ENCODE measurements around the gene TCAF1.
"Not testable (repeated sequence)": the region's sequence is repeated elsewhere in the genome, so short reads cannot be mapped to it uniquely, and the experiment has no call there.

TCAF1 gene

DNA sequence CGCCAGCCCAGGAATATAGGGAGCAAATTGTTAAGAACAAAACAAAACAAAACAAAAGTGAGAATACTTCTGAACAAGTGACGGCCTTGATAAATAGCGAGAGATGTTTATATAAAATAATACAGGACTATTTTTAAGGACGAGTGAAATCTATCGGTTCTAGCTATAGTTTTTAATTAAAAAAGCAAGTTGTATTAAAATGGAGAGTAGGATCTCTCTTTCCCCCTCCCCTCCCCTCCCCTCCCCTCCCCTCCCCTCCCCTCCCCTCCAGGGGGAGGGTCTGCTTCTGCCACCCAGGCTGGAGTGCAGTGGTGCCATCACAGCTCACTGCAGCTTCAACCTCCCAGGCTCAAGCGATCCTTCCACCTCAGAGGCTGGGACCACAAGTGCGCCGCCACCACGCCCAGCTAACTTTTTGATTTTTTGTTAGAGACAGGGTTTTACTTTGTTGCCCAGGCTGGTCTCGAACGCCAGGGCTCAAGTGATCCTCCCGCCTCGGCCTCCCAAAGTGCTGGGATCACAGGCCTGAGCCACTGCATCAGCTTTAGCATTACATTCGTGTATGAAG, 440 bp upstream of the TCAF1 start:
- no peak for DNase-seq (ENCODE audit: low read depth in 1 of 2, low spot score in 1 of 2)

DNA sequence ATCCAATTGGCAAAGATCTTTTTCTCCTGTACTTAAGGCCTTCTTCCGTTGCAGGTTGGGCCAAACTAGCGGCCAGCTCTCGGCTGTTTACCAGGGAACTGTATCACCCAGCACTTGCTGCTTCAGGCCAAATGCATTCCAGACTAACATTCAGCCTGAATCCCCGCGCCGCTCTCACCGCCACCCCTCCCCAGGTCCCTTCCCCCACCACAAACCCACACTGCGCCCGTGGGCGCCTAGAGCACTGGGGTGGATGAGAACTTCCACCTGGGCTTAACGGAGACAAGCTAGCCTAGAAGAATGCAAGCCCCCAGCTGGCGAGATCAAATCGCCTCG, 676 bp downstream of the TCAF1 start:
- no peak for DNase-seq (ENCODE audit: low read depth in 1 of 2, low spot score in 1 of 2)

DNA sequence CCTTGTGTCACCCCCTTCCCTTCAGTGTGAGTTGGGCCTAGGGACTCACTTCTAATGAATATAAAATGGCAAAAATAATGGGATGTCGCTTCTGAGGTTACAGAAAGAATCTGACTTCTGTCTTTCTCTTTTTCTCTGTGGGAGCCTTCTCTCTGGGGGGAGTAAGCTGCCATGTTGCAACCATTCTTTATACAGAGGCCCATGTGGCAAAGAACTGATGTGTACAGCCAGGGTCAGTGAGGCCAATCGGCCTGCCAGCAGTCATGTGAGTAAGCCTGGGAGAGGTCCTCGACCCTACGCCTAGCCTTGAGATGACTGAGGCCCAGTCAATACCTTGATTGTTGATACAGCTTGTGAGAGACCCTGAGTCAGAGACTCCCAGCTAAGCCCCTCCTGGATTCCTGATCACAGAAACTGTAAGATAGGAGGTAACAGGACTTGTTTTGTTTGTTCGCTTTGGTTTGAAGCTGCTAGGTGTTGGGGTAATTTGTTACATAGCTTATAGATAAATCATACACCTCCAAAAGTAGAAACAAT, 1.7 kb downstream of the TCAF1 start:
- DNase-seq (ENCODE audit: low read depth in 1 of 2, low spot score in 1 of 2), result no peak

DNA sequence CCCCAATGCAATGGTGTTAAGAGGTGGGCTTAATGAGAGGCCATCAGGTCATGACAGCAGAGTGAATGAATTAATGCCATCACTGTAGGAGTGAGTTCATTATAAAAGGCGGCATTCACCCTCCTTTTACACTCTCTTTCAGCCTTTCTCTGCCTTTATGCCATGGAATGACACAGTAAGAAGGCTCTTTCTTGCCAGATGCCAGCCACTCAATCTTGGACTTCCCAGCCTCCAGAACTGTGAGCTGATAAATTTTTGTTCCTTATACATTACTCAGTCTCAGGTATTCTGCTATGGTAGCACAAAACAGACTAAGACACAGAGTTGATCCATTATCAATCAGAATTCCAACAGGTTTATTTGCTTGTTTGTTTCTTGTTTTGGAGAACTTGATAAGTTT, 3.2 kb downstream of the TCAF1 start:
- no peak for DNase-seq (ENCODE audit: low read depth in 1 of 2, low spot score in 1 of 2)

DNA sequence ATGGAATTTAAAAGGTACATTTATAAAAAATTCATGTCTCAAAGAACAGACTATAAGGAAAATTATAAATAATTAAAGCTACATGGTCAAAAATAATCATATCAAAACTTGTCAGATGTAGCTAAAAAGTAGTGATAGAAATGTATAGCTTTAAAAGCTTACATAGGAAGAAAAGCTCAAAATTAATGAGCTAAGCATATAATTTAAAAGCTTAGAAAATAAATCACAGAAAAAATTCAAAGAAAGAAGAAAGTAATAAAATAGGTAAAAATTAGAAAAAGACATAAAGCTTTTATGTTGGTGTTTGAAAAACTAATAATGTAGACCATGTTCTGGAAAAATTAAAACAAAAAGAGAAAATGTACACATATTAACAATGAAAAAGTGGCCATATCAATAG, 5.3 kb downstream of the TCAF1 start:
- no peak for DNase-seq (ENCODE audit: low read depth in 1 of 2, low spot score in 1 of 2)

DNA sequence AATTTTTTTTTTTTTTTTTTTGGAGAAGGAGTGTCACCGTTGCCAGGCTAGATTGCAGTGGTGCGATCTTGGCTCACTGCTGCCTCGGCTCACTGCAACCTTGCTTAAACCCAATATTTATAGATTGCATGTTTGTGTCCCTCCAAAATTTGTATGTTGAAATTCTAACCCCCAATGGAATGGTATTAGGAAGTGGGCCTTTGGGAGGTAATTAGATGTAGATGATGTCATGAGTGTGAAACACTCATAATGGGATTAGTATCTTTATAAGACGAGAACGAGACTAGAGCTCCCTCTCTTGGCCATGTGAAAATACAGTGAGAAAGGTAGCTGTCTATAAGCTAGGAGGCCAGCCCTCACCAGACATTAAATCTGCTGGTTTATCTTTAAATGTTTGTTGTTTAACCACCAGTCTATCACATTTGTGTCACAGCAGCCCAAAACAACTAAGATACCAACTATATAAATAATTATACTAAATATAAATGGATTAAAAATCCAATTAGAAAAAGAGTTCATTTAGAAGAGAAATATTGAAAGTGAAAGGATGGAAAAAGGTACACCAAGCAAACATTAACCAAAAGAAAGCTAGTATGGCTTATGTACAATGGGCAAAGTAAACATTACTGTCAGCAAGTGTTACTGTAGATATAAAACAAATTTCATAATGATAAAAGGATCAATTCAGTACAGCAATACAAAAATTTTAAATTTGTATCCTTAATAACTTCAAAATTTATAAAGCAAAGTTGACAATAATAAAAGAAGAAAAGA, 9.3 kb downstream of the TCAF1 start:
- no peak for DNase-seq (ENCODE audit: low read depth in 1 of 2, low spot score in 1 of 2)

DNA sequence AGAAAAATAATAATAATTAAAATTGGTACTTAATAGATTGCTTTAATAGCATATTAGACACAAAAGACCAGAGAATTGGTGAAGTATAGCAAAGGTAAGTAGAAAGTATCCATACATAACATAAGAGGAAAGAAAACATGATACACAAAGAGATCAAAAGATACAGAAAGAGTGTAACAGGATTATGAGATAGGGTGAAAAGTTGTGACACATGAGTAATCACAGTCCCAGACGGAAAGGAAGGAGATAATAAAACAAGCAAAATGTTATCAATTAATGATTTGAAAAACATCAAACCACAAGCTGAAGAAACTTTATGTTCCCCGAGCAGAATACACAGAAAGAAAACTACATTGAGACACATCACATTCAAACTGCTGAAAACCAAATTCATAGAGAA, 10.5 kb downstream of the TCAF1 start:
- DNase-seq (ENCODE audit: low read depth in 1 of 2, low spot score in 1 of 2), result no peak

DNA sequence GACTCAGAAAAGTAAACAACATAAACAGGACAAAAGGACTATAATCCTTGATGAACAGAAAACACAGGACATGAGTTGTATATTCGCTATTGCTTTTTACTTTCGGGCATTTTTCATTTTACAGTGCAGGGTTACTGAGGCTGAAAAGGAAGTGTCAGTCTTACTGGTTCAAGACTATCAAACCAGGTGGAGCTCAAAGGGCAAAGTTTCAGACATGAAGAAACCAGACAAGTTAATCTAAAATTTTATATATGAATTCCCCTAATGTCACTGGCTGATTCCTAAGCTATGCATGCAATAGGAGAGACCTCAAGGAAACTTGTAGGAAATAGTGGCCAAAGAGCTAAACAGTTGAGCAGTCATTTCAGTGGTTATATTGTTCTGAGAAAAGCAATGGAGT, 11.4 kb downstream of the TCAF1 start:
- DNase-seq (ENCODE audit: low read depth in 1 of 2, low spot score in 1 of 2), result no peak

DNA sequence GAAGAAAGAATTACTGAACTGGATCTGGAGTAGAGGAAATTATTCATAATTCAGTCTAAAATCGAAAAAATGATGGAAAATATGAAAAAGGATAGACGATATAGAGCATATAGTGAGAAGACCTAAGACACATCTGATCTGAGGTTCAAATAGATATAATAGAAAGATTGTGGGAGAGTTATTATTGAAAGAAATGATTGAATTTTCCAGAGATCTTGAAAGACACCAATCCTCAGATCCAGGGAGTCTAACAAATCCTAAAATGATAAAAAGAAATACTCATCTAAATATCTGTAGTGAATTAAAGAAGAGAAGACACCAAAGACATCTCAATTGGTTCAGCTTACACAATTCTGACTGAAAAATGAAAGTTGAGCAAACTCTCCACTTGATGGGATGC, 12.9 kb downstream of the TCAF1 start:
- DNase-seq (ENCODE audit: low read depth in 1 of 2, low spot score in 1 of 2), result no peak

DNA sequence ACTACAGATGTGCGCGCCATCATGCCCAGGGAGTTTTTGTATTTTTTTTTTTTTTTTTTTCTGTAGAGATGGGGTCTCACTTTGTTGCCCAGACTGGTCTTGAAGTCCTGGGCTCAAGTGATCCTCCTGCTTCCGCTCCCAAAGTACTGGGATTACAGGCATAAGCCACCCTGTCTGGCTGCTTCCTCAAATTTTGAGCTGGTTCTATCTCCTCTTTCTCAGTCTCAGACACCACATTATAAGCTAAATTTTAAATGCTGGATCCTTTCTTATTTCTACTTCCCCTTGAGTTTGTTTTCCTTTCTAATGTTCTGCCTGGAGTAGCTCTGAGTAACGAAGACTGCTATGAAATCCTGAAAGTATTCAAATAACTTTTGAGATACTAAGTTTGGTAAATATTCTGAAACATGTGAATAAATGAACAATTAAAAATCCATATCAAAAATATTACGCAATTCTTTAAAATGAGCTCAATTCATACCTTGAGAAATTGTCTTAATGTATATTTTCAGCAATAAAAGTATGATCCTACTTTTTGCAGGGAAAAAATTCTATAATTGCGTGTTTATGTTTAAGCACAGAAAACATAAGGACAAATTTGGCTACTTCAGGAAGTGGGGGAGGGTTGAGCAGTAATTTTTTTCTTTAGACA, 15.0 kb downstream of the TCAF1 start:
- no peak for DNase-seq (ENCODE audit: low read depth in 1 of 2, low spot score in 1 of 2)

DNA sequence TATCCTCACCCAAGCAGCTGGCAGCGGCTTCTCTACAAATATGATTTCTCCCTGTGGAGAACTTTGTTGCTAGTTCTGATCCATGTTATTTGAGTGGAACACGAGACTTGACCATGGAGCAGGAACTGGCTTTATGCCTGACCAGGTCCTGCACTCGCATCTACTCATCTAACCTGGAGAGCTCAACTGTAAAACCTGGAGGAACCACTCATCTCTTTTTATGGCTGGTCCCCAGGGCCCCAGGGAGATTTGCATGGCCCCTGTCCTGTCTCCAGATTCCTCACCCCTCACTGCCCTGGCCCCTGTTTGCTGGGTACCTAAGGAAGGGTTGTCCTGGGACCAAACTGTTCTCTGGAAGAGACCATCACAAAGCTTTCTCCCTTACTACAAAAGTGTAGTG, 16.0 kb downstream of the TCAF1 start:
- no peak for DNase-seq (ENCODE audit: low read depth in 1 of 2, low spot score in 1 of 2)

DNA sequence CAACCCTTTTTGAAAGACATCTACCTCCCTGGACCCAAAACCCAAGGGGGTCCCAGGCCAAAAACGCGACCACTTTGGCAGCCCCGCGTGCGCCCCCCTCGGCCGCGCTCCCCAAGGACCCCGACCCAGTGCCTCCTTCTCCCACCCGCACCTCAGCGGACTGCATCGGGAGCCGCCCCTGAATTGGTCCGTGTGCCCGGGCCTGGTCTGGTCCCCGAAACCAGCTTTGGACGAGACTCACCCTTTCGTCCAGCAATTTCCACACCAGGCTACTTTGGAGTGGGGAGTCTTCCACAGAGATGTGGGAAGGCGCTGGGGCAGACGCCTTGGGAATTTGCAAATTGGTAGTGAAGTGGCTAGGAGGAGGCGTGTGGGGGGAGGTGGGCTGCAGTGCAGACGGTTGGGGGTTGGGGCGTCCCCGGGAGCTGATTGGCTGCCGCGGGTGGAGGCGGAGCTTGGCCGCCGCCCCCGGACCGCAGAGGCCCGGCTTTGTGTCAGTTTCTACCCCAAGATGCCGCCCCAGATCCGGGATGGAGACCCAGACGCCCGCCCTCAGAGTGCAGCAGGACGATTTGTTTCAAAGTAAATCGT, 16.9 kb downstream of the TCAF1 start:
- no peak for DNase-seq (ENCODE audit: low read depth in 1 of 2, low spot score in 1 of 2)

DNA sequence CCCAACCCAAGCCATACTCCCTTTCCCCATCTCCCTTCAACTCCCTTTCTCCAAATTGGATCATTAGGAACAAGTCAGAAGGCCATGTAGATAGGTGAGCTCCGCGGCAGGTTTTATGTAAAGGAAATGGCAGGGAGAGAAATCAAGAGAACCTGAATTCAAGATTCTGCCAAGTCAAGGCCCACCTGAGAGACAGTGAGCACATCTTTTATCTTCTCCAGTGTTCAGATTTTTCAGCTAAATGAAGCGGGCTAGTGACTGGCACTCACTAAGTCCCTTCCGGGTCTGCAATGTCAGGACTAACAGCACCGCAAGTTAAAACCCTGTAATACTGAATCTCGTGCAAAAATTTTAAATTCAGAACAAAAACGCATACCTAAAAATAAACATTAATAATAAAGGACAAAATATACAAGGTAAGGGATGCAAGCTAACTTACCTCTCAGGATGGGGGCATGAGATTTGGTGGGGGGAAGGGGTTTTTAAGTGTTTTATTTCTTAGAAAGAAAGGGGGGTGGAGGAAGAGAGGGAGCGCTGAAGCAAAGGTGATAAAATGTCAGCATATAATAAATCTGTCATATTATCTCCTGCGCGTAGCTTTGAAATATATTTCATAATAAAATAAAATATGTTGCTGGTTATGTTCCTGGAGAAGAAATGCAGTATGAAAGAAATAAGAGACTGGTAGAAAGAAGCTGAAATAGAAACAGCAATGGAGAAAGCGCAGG, 17.6 kb downstream of the TCAF1 start:
- no peak for DNase-seq (ENCODE audit: low read depth in 1 of 2, low spot score in 1 of 2)

DNA sequence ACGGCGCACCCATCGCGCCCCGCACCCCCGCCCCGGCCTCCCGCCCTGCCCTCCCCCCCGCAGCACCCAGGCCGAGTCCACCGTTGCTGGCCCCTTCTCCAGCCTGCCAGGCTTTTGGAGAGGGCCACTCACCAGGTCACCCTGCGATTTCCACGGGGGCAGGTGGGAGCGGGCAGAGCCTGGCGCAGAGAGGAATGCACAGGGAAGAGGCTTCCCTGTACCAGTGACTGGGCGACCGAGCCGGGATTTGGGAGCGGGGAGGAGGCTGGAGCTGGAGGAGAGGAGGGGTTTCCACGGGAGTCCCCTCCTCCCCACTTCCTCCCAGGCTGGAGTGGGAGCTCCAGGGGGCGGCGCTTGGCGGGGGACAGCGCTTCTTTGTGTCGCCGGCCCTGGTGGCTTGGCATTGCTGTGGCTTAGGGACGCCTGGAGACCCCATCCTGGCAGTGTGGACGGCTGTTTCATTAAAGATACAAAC, 19.3 kb downstream of the TCAF1 start:
- DNase-seq (ENCODE audit: low read depth in 1 of 2, low spot score in 1 of 2), result no peak

DNA sequence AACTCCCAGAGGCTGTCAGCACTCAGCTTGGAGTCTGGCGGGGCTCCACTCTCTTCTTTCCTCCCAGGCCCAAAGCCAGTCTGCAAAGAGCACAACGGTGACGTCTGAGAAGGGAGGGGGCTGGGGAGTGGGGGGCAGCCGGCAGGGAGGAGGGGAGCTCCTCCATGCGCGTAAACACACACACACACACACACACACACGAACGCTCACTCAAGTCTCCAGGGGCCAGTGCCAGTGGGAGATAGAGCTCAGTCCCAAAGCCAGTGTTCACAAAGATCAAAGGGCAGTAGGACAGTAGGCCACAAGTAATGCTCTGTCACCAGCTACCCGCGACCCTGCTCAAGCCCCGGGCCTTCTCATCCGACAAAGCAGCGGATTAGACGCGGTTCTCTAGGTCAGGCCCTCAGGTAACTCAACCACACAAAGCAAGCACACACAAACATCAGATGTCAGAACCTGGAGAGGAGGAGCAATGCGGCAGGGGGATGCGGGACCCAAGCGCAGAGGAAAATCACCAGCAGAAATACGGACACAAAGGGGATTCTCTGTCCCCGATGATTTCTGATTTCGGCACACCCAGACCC, 19.9 kb downstream of the TCAF1 start:
- no peak for DNase-seq (ENCODE audit: low read depth in 1 of 2, low spot score in 1 of 2)

DNA sequence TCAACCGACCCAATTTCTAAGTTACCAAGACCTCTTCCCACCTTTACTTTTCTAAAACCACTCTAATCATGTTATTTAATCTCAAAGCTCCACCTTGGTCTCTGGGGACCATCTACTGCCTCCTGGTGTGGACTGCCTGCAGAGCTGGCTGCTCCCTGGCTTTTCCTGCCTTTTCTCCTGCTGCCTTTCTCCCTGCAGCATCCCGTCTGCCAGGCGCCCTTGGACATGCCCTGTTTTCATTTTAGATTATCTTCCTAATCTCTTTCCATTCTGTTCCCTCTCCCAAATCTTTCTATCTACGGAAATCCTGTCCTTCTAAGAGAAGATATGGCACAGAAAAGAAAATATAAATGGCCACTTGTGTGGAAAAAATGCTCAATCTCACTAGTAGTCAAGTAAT, 23.1 kb downstream of the TCAF1 start:
- DNase-seq (ENCODE audit: low read depth in 1 of 2, low spot score in 1 of 2), result no peak

DNA sequence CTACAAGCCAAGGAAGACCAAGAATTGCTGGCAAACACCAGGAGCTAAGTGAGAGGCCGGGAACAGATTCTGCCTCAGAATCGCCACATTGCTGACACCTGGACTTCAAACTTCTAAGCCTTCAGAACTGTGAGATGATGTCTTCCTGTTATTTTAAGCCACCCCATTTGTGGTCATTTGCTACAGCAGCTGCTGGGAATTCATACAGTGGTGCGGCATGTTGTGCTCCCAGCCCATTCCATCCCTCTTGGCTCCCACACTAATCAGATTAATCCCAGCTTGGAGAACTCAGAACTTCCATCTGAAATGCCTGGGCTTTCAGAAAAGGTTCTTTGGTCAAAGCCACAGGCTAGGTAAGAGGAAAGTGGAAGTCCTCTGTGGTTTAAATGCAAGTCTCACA, 24.9 kb downstream of the TCAF1 start:
- DNase-seq (ENCODE audit: low read depth in 1 of 2, low spot score in 1 of 2), result no peak

DNA sequence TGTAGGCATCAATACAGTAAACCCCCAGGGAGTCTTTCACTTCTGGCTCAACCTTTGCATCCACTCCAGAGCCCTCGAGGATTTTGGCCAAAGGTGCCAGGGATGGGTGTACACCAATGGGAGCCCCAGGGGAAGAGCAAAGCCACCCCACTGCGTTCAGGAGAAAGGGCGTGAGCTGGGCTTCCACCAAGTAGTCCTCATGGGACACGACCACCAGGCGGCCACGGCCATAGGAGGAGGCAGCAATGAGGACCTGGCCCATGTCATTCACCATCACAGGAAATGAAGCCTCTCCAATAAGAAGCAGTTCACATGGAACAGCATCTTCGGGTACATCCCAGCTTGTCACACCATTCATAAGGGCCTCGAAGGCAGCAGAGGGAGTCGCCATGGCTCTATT, 25.8 kb downstream of the TCAF1 start:
- no peak for DNase-seq (ENCODE audit: low read depth in 1 of 2, low spot score in 1 of 2)

DNA sequence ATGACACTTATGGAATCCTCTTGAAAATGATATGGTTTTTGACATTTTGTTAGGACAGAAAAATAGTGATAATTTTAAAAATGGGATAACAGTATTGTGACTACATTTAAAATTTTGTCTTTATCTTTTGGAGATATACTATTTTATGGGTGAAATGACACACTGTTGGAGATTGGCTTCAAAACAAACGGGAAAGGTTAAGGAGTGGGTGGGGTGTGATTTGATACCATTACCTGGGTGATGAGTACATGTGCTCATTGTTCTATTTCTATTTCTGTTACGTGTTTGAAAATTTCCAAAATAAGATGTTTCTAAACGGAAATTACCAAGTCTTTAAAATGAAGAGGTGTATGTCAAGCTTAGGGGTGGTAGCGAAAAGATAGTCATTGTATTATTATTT, 28.7 kb downstream of the TCAF1 start:
- DNase-seq (ENCODE audit: low read depth in 1 of 2, low spot score in 1 of 2), result not testable (repeated sequence)

DNA sequence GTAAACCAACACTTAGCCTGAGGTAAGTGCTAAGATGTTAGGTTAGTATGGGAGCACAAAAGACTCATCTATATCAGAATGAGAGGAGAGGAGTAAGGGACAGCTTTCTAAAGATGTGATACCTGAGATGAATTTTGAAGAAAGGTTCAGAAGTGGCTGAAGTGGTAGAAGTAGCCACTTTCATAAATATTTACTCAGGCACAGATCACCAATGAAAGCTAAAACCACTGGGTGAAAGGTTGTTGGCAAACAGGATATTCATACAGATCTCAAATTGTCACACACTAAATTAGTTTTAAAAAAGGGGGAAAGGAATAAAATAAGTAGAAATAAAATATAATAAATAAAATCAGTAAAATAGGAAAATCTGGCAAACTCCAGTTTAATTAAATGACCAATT, 30.4 kb downstream of the TCAF1 start:
- DNase-seq (ENCODE audit: low read depth in 1 of 2, low spot score in 1 of 2), result not testable (repeated sequence)

DNA sequence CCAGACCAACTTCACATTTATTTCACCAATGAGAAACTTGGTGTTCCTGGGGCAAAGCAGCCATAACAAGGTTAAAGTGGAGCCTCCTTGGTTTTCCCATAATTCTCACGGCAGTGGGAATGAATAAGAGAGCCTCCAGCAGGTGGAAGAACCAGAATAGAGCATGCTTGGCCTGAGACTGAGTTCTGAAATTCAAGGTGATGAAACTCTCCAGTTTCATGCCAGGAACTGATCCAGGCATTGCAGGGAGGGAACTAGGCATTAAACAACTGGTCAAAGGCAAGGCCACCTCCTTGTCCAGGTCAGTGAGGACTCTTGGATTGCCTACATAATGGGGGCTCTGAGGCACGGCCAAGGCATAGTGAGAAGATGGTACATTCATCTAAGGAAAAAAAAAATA, 44.0 kb downstream of the TCAF1 start:
- DNase-seq (ENCODE audit: low read depth in 1 of 2, low spot score in 1 of 2), result not testable (repeated sequence)
